Measurements from ENCODE around the gene SNRNP35. TPM values are rescaled to one million over a fixed set of nuclear protein-coding genes. Genes with fewer than 3 reads are reported as not detected.

The SNRNP35 gene
- total and polyA plus RNA-seq, 4 donors: 19.3 to 67.0 (median 20.5) TPM

GRCh38 chr12:123471374-123472068, 13.6 kb downstream of the SNRNP35 start:
- H3K27ac ChIP-seq (ENCODE audit: low read depth in 1 of 2, low read length in 1 of 2): peak overlapping the region; percentile 38 to 54
- ATAC-seq (ENCODE audit: insufficient read depth, low FRiP score) (peak; percentile 66), DNase-seq (no peak)
- no peak for TF ChIP-seq CTCF (IDR thresholded peaks at IDR 0.05; ENCODE audit: control extremely low read depth, extremely low read depth)
- no peak overlapping the region for H3K9ac ChIP-seq (ENCODE audit: insufficient read depth in 1 of 2, low read length in 2 of 2)
- no peaks in the 10 kb centered on the region for H3K9me3 ChIP-seq (ENCODE audit: control insufficient read depth in 4 of 4, insufficient read depth in 3 of 4, low read length in 3 of 4)
- no peaks in the 10 kb centered on the region for H3K27me3 ChIP-seq (ENCODE audit: control insufficient read depth in 3 of 3, insufficient read depth in 3 of 3, low read length in 2 of 3)
- WGBS, 2 donors: 70 to 81% methylated on average over 8 of the region's 8 CpGs
- H3K36me3 ChIP-seq (ENCODE audit: control insufficient read depth in 4 of 4, insufficient read depth in 4 of 4, low read length in 4 of 4): peaks cover 9 to 26% (median 17%) of the 10 kb centered on the region in 4 donors
- no peak overlapping the region for H3K4me3 ChIP-seq
- peaks cover 0 to 2% (median 0%) of the 10 kb centered on the region in 5 donors for H3K4me1 ChIP-seq (ENCODE audit: control insufficient read depth in 5 of 5, insufficient read depth in 5 of 5, low read length in 5 of 5)

GRCh38 chr12:123472438-123472849, 14.5 kb downstream of the SNRNP35 start:
- no peaks in the 10 kb centered on the region for H3K27me3 ChIP-seq (ENCODE audit: control insufficient read depth in 3 of 3, insufficient read depth in 3 of 3, low read length in 2 of 3)
- no peak for ATAC-seq (ENCODE audit: insufficient read depth, low FRiP score)
- peaks cover 9 to 26% (median 19%) of the 10 kb centered on the region in 4 donors for H3K36me3 ChIP-seq (ENCODE audit: control insufficient read depth in 4 of 4, insufficient read depth in 4 of 4, low read length in 4 of 4)
- H3K4me3 ChIP-seq: no peak overlapping the region
- no peaks in the 10 kb centered on the region for H3K9me3 ChIP-seq (ENCODE audit: control insufficient read depth in 4 of 4, insufficient read depth in 3 of 4, low read length in 3 of 4)
- 89% methylated on average over 12 of the region's 12 CpGs for WGBS, 2 donors
- TF ChIP-seq CTCF (IDR thresholded peaks at IDR 0.05; ENCODE audit: control extremely low read depth, extremely low read depth): no peak
- H3K4me1 ChIP-seq (ENCODE audit: control insufficient read depth in 5 of 5, insufficient read depth in 5 of 5, low read length in 5 of 5): peaks cover 0 to 2% (median 0%) of the 10 kb centered on the region in 5 donors
- H3K9ac ChIP-seq (ENCODE audit: insufficient read depth in 1 of 2, low read length in 2 of 2): no peak overlapping the region
- H3K27ac ChIP-seq (ENCODE audit: low read depth in 1 of 2, low read length in 1 of 2): no peak overlapping the region
- DNase-seq: no peak

- no peaks in the 10 kb centered on the region for H3K9me3 ChIP-seq (ENCODE audit: control insufficient read depth in 4 of 4, insufficient read depth in 3 of 4, low read length in 3 of 4)
- H3K4me3 ChIP-seq: no peak overlapping the region
- DNase-seq: no peak
- no peaks in the 10 kb centered on the region for H3K27me3 ChIP-seq (ENCODE audit: control insufficient read depth in 3 of 3, insufficient read depth in 3 of 3, low read length in 2 of 3)
- H3K36me3 ChIP-seq (ENCODE audit: control insufficient read depth in 4 of 4, insufficient read depth in 4 of 4, low read length in 4 of 4): peaks cover 6 to 26% (median 21%) of the 10 kb centered on the region in 4 donors
- WGBS, 2 donors: 87 to 91% methylated on average over 13 of the region's 13 CpGs
- peaks cover 0 to 6% (median 0%) of the 10 kb centered on the region in 5 donors for H3K4me1 ChIP-seq (ENCODE audit: control insufficient read depth in 5 of 5, insufficient read depth in 5 of 5, low read length in 5 of 5)
- H3K27ac ChIP-seq (ENCODE audit: low read depth in 1 of 2, low read length in 1 of 2): peak overlapping the region in 1 of 2 donors; percentile 70
- no peak for TF ChIP-seq CTCF (IDR thresholded peaks at IDR 0.05; ENCODE audit: control extremely low read depth, extremely low read depth)
- no peak overlapping the region for H3K9ac ChIP-seq (ENCODE audit: insufficient read depth in 1 of 2, low read length in 2 of 2)
- ATAC-seq (ENCODE audit: insufficient read depth, low FRiP score): no peak
Observed at GRCh38 chr12:123474485-123475245, 16.7 kb downstream of the SNRNP35 start.
